ENCODE results near the gene ADAM15.

The ADAM15 gene

GRCh38 chr1:155086856-155087535 is 35.9 kb downstream of the ADAM15 start:
- no peak for DNase-seq

- DNase-seq, result peak; percentile 89
Measured at GRCh38 chr1:155091071-155092051, 40.2 kb downstream of the ADAM15 start.

GRCh38 chr1:155092131-155092530 is 41.0 kb downstream of the ADAM15 start:
- no peak for DNase-seq

- DNase-seq, result no peak
Measured at GRCh38 chr1:155092641-155093040, 41.5 kb downstream of the ADAM15 start.

GRCh38 chr1:155093911-155094621 is 43.0 kb downstream of the ADAM15 start:
- no peak for DNase-seq

GRCh38 chr1:155094622-155094948 is 43.5 kb downstream of the ADAM15 start:
- DNase-seq, result no peak

- no peak for DNase-seq
Measured at GRCh38 chr1:155099331-155099730, 48.2 kb downstream of the ADAM15 start.

GRCh38 chr1:155103325-155103724 is 52.2 kb downstream of the ADAM15 start:
- DNase-seq, result no peak

GRCh38 chr1:155104605-155105534 is 53.8 kb downstream of the ADAM15 start:
- no peak for DNase-seq

GRCh38 chr1:155105604-155106011 is 54.5 kb downstream of the ADAM15 start:
- no peak for DNase-seq

GRCh38 chr1:155106862-155107261 is 55.7 kb downstream of the ADAM15 start:
- DNase-seq, result no peak

- no peak for DNase-seq
Measured at GRCh38 chr1:155107309-155108264, 56.5 kb downstream of the ADAM15 start.

GRCh38 chr1:155108296-155108695 is 57.2 kb downstream of the ADAM15 start:
- no peak for DNase-seq

GRCh38 chr1:155110381-155110780 is 59.3 kb downstream of the ADAM15 start:
- DNase-seq, result no peak

GRCh38 chr1:155110826-155111225 is 59.7 kb downstream of the ADAM15 start:
- no peak for DNase-seq

Data from activated CD4-positive, alpha-beta T cell treated with anti-CD3 and anti-CD28 coated beads, Interleukin-2, Interleukin-6, amounts not matched to agents 100 ng/mL and 50 ng/mL, durations not matched to agents 16 hours and 8 hours (primary cell).